PC-9 (cell line): ENCODE results near the gene PTDSS2. TPM values are rescaled to one million over a fixed set of nuclear protein-coding genes. Genes with fewer than 3 reads are reported as not detected.

ENCODE experiments used
- BruUV-seq: library from RNA; stranded (reverse); fragments of 400-500 nt; replicated peaks from 2 replicates; lab custom pipeline; 2021; lab: Mats Ljungman, UMichigan
- CTCF ChIA-PET: fragments of 300-600 bp; sonication (Branson Sonifier 250); formaldehyde crosslinking; loops from one replicate; lab custom pipeline; 2022; ENCODE audit warnings: antibody characterized with exemption; lab: Charles Lee
- POLR2A ChIA-PET: fragments of 300-600 bp; sonication (Branson Sonifier 250); formaldehyde crosslinking; loops from one replicate; lab custom pipeline; 2022; ENCODE audit warnings: antibody characterized with exemption; ENCODE audit not compliant: unreplicated experiment; lab: Charles Lee
- DNase-seq, 2 experiments: peaks; one replicate each; pipeline versions ENCODE4 v3.0.0 to v3.0.0-alpha.2; 2015 to 2022; ENCODE audit warnings: mixed read lengths in 1 of 2
- H2AFZ ChIP-seq: fragments of 200-600 bp; sonication (generic); 2 replicates; pipeline ENCODE4 v1.8.1; 2017; ENCODE audit warnings: antibody characterized with exemption
- H3F3A ChIP-seq: fragments of 200-600 bp; sonication (generic); 2 replicates; pipeline ENCODE4 v1.8.1; 2017; ENCODE audit warnings: antibody characterized with exemption, mild to moderate bottlenecking, low read depth; ENCODE audit not compliant: insufficient read depth
- H3K27ac ChIP-seq: fragments of 200-600 bp; sonication (generic); 2 replicates; pipeline ENCODE4 v1.6.1; 2016; ENCODE audit warnings: mixed run types
- H3K27me3 ChIP-seq: fragments of 200-600 bp; sonication (generic); 2 replicates; pipeline ENCODE4 v1.6.1; 2016; ENCODE audit warnings: low read depth, mixed run types; ENCODE audit not compliant: insufficient read depth
- H3K36me3 ChIP-seq: fragments of 200-600 bp; sonication (generic); 2 replicates; pipeline ENCODE4 v1.6.1; 2016; ENCODE audit warnings: low read depth, mixed run types
- H3K4me1 ChIP-seq: fragments of 200-600 bp; sonication (generic); replicated peaks from 2 replicates; pipeline ENCODE4 v1.6.1; 2016; ENCODE audit warnings: mixed run types; ENCODE audit not compliant: insufficient read depth
- H3K4me2 ChIP-seq: fragments of 200-600 bp; sonication (generic); 2 replicates; pipeline ENCODE4 v1.6.1; 2017; ENCODE audit warnings: mixed run types
- H3K4me3 ChIP-seq: fragments of 200-600 bp; sonication (generic); 2 replicates; pipeline ENCODE4 v1.6.1; 2016; ENCODE audit warnings: mixed run types
- H3K79me2 ChIP-seq: fragments of 200-600 bp; sonication (generic); 2 replicates; pipeline ENCODE4 v1.6.1; 2017; ENCODE audit warnings: low read depth, mixed run types
- H3K9me2 ChIP-seq: fragments of 200-600 bp; sonication (generic); 2 replicates; pipeline ENCODE4 v1.8.1; 2017; ENCODE audit warnings: mild to moderate bottlenecking; ENCODE audit not compliant: insufficient read depth
- H3K9me3 ChIP-seq: fragments of 200-600 bp; sonication (generic); 2 replicates; pipeline ENCODE4 v1.8.1; 2016; ENCODE audit warnings: low read depth; ENCODE audit not compliant: insufficient read depth
- H4K20me1 ChIP-seq: fragments of 200-600 bp; sonication (generic); 2 replicates; pipeline ENCODE4 v1.8.1; 2017; ENCODE audit not compliant: insufficient read depth
- EZH2 ChIP-seq: fragments of 200-600 bp; sonication (generic); IDR thresholded peaks from 2 replicates; pipeline ENCODE4 v1.8.0; 2017; ENCODE audit warnings: antibody characterized with exemption, low read depth
- intact Hi-C: fragments of 100-400 bp; cut with micrococcal nuclease; formaldehyde crosslinking; loops from one replicate; pipeline ENCODE4 v1.10.0; 2022; ENCODE audit not compliant: unreplicated experiment
- total RNA-seq: library from RNA; stranded (reverse); gene quantifications from 2 replicates; pipeline ENCODE4 v1.2.3, GENCODE V29; 2021
- TF ChIP-seq, protein P1 (sequence below): fragments of 200-600 bp; sonication (generic); conservative IDR thresholded peaks from 2 replicates; pipeline ENCODE4 v1.6.1; 2017; ENCODE audit warnings: mixed run types, antibody characterized with exemption, mild to moderate bottlenecking, moderate library complexity

The PTDSS2 gene
- total RNA-seq, 1 experiment from 2014 or later, result 32.5 TPM

DNA sequence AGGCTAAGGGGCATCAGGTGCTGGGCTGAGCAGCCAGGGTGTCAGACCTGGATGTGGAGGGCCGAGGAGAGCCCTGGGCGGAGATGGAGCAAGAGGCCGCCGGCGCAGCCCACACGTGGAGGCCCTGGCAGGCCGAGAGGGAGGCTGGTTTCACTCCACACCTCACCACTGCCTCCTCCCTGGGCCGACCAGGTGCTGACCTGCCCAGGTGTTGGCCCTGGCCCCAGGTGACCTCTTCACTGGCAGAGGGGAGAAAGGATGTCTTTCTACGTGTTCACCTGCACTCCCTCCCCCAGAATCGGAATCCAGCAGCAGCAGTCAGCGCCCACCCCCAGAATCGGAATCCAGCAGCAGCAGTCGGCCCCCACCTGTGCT, 9.0 kb upstream of the PTDSS2 start:
- CTCF ChIA-PET, result no interaction called here
- no peaks in the 10 kb centered on the region for H3K36me3 ChIP-seq
- no TSS peak for BruUV-seq
- H4K20me1 ChIP-seq, result no peaks in the 10 kb centered on the region
- no peaks in the 10 kb centered on the region for H3K9me3 ChIP-seq
- intact Hi-C loops, result no loop called here
- H3K79me2 ChIP-seq, result no peaks in the 10 kb centered on the region
- POLR2A ChIA-PET, result interaction anchor here (0.6 kb wide), 1 partner anchor 174 kb away, joined by 4 read pairs; no protein-coding TSS in a partner anchor
- H3K4me2 ChIP-seq, result peak overlapping the region; percentile 73
- TF ChIP-seq EZH2, result no peak
- TF ChIP-seq, protein P1, sequence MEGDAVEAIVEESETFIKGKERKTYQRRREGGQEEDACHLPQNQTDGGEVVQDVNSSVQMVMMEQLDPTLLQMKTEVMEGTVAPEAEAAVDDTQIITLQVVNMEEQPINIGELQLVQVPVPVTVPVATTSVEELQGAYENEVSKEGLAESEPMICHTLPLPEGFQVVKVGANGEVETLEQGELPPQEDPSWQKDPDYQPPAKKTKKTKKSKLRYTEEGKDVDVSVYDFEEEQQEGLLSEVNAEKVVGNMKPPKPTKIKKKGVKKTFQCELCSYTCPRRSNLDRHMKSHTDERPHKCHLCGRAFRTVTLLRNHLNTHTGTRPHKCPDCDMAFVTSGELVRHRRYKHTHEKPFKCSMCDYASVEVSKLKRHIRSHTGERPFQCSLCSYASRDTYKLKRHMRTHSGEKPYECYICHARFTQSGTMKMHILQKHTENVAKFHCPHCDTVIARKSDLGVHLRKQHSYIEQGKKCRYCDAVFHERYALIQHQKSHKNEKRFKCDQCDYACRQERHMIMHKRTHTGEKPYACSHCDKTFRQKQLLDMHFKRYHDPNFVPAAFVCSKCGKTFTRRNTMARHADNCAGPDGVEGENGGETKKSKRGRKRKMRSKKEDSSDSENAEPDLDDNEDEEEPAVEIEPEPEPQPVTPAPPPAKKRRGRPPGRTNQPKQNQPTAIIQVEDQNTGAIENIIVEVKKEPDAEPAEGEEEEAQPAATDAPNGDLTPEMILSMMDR, result no peak
- DNase-seq, result no peak
- H3K4me3 ChIP-seq, result peak overlapping the region; percentile 56; the same call in 1 of the 2 replicates
- no peak overlapping the region for H2AFZ ChIP-seq
- no peaks in the 10 kb centered on the region for H3K4me1 ChIP-seq
- no peaks in the 10 kb centered on the region for H3K27me3 ChIP-seq
- H3F3A ChIP-seq, result no peaks in the 10 kb centered on the region; the same call in 1 of the 2 replicates
- H3K27ac ChIP-seq, result no peak overlapping the region
- H3K9me2 ChIP-seq, result no peaks in the 10 kb centered on the region

DNA sequence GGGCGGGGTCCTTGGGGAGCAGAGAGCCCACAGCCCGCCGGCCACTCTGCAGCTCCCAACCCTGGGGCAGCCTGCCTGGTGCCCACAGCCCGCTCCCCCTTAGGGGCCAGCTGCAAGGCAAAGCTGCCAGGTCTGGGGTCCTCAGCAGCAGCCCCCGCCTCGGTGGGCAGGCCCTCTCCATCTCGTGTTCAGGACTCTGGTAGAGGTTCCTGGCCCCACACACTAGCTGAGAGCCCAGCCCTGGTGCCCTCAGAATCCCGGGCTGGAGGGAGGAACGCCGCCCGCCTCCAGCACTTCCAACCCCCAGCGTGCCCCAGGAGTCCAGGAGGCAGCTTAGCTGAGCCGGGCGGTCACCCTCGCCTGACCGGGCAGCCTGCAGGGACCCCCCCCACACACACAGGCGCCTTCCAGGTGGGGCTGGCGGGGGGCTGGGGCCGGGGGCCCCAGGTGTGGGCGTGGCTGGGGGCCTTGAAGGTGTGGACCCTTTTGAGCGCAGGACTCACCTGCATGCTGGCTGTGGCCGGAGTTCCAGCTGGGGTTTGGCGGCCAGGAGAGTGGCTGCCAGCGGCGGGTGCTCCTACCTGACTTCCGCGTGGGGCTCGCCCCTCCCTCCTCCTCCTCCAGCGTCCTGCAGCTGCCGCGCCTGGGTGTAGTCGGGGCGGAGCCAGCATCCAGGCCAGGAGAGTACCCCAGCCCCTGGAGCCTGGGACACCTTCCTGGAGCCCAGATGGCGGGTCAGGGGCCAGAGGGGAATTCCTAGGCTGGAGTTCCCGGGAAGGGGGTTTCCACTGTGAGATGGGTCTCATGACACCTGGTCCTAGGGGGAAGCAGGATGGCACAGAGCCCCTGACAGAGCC, 8.4 kb upstream of the PTDSS2 start, which contains the start of gene ANO9:
TSS of gene ANO9 (minus strand) at position 594 of the 857 bp plus-strand sequence. CDS start at position 509, 85 bp downstream.
- no TSS peak for BruUV-seq

DNA sequence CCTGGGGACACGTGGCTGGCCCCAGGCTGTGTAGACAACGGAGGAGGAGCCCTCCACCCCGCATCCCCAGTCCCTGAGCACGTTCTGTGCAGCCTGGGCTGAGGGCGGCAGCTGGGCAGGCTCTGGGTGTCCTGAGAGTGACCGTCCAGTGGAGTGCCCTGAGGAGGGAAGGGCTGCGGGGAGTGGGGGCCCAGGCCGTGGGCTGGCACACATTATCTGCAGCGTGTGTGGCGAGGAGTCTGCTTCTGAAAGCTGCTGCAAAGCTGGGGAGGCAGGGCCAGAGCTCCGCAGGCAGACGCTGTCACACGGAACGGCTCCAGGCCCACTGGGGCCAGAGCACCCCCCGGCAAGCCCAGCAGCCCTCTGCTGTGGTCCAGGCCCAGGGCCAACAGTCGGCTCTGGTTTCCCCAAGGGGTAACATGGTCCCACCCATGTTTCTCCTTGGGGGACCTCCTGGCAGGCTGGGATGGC, 7.4 kb upstream of the PTDSS2 start:
- no peak overlapping the region for H3K27ac ChIP-seq
- H3K27me3 ChIP-seq, result no peaks in the 10 kb centered on the region
- no peaks in the 10 kb centered on the region for H3K9me3 ChIP-seq
- no peaks in the 10 kb centered on the region for H3K79me2 ChIP-seq
- ChIA-PET CTCF (no interaction called here), POLR2A (no interaction called here)
- H3K4me1 ChIP-seq, result no peaks in the 10 kb centered on the region
- intact Hi-C loops, result no loop called here
- H3K4me2 ChIP-seq, result no peak overlapping the region
- DNase-seq, result no peak
- H2AFZ ChIP-seq, result no peak overlapping the region
- BruUV-seq, result no TSS peak
- no peaks in the 10 kb centered on the region; the same call in 1 of the 2 replicates for H3F3A ChIP-seq
- no peaks in the 10 kb centered on the region for H4K20me1 ChIP-seq
- no peaks in the 10 kb centered on the region for H3K36me3 ChIP-seq
- no peaks in the 10 kb centered on the region for H3K9me2 ChIP-seq
- no peak overlapping the region for H3K4me3 ChIP-seq
- no peak for TF ChIP-seq EZH2

More for the DNA sequence above, 8.4 kb upstream of the PTDSS2 start, which contains the start of gene ANO9:
- Histone ChIP-seq H2AFZ (0 out of 2 replicates have a peak within 1 kb of the TSS, but pooled peaks have one; percentile 64), H3K4me1 (no peaks in the 10 kb centered on the region), H3K4me3 (peak within 1 kb of the TSS; percentile 56; the same call in 1 of the 2 replicates), H3F3A (no peaks in the 10 kb centered on the region; the same call in 1 of the 2 replicates), H3K36me3 (no peaks in the 10 kb centered on the region), H4K20me1 (no peaks in the 10 kb centered on the region), H3K9me3 (no peaks in the 10 kb centered on the region), H3K4me2 (peak within 1 kb of the TSS; percentile 73), H3K27me3 (no peaks in the 10 kb centered on the region), H3K79me2 (no peaks in the 10 kb centered on the region), H3K27ac (no peak within 1 kb of the TSS), H3K9me2 (no peaks in the 10 kb centered on the region)
- DNase-seq, result peak; percentile 51 to 59
- POLR2A ChIA-PET, result interaction anchor here (0.6 to 0.7 kb wide), 2 partner anchors 71 to 174 kb away, joined by 3 to 4 read pairs; no protein-coding TSS in a partner anchor
- intact Hi-C loops, result no loop called here
- no peak for TF ChIP-seq EZH2
- TF ChIP-seq, protein P1, result no peak
- CTCF ChIA-PET, result no interaction called here
